HEK293 (cell line): Measurements from ENCODE around the gene SRR.

Source experiments
- KLF1 ChIP-seq: fragments of 450-650 bp; formaldehyde crosslinking; IDR thresholded peaks from 2 replicates; pipeline ENCODE4 v1.5.1; 2016; ENCODE audit warnings: missing biosample characterization, missing genetic modification characterization
- KLF17 ChIP-seq: fragments of 450-650 bp; formaldehyde crosslinking; IDR thresholded peaks from 2 replicates; pipeline ENCODE4 v1.5.1; 2016; ENCODE audit warnings: missing biosample characterization, missing genetic modification characterization
- KLF9 ChIP-seq: fragments of 450-650 bp; formaldehyde crosslinking; IDR thresholded peaks from 2 replicates; pipeline ENCODE4 v1.5.1; 2016; ENCODE audit warnings: missing biosample characterization, missing genetic modification characterization, low read depth
- SP3 ChIP-seq: fragments of 450-650 bp; formaldehyde crosslinking; IDR thresholded peaks from 2 replicates; pipeline ENCODE4 v1.5.1; 2016; ENCODE audit warnings: missing biosample characterization, missing genetic modification characterization
- WT1 ChIP-seq: fragments of 450-650 bp; formaldehyde crosslinking; IDR thresholded peaks from 2 replicates; pipeline ENCODE4 v1.5.1; 2016; ENCODE audit warnings: missing biosample characterization, missing genetic modification characterization
- ZBTB17 ChIP-seq: fragments of 450-650 bp; formaldehyde crosslinking; IDR thresholded peaks from 2 replicates; pipeline ENCODE4 v1.5.1; 2016; ENCODE audit warnings: missing biosample characterization, missing genetic modification characterization
- ZFP3 ChIP-seq: fragments of 450-650 bp; formaldehyde crosslinking; IDR thresholded peaks from 2 replicates; pipeline ENCODE4 v1.5.1; 2016; ENCODE audit warnings: low read depth, missing biosample characterization, missing genetic modification characterization
- ZFP41 ChIP-seq: fragments of 450-650 bp; formaldehyde crosslinking; IDR thresholded peaks from 2 replicates; pipeline ENCODE4 v1.5.1; 2016; ENCODE audit warnings: missing biosample characterization, missing genetic modification characterization, borderline replicate concordance
- ZNF148 ChIP-seq: fragments of 450-650 bp; formaldehyde crosslinking; IDR thresholded peaks from 2 replicates; pipeline ENCODE4 v1.5.0; 2017; ENCODE audit warnings: missing biosample characterization, missing genetic modification characterization, borderline replicate concordance
- ZNF214 ChIP-seq: fragments of 450-650 bp; formaldehyde crosslinking; IDR thresholded peaks from 2 replicates; pipeline ENCODE4 v1.5.1; 2017; ENCODE audit warnings: missing biosample characterization, mild to moderate bottlenecking, missing genetic modification characterization, borderline replicate concordance
- ZNF24 ChIP-seq: fragments of 450-650 bp; formaldehyde crosslinking; IDR thresholded peaks from 2 replicates; pipeline ENCODE4 v1.5.1; 2016; ENCODE audit warnings: missing biosample characterization, missing genetic modification characterization
- ZNF274 ChIP-seq, 2 experiments: fragments of 200-500 bp in 1 of 2; fragments of 450-650 bp in 1 of 2; sonication (Bioruptor generic) in 1 of 2; formaldehyde crosslinking in 1 of 2; IDR thresholded peaks; 2 replicates each; pipeline versions ENCODE4 v1.5.1 to v1.6.1; 2014 to 2016; ENCODE audit warnings: borderline replicate concordance in 1 of 2, inconsistent platforms in 1 of 2, low read length in 1 of 2, missing biosample characterization in 1 of 2, missing genetic modification characterization in 1 of 2
- ZNF280D ChIP-seq: fragments of 450-650 bp; formaldehyde crosslinking; IDR thresholded peaks from 2 replicates; pipeline ENCODE4 v1.5.1; 2016; ENCODE audit warnings: missing biosample characterization, missing genetic modification characterization
- ZNF311 ChIP-seq: fragments of 450-650 bp; formaldehyde crosslinking; IDR thresholded peaks from 2 replicates; pipeline ENCODE4 v1.5.1; 2017; ENCODE audit warnings: missing biosample characterization, missing genetic modification characterization, borderline replicate concordance
- ZNF37A ChIP-seq: fragments of 450-650 bp; IDR thresholded peaks from 2 replicates; pipeline ENCODE4 v1.5.1; 2018; ENCODE audit warnings: missing biosample characterization, missing genetic modification characterization
- ZNF398 ChIP-seq: fragments of 450-650 bp; formaldehyde crosslinking; IDR thresholded peaks from 2 replicates; pipeline ENCODE4 v1.5.1; 2017; ENCODE audit warnings: missing biosample characterization, missing genetic modification characterization
- ZNF510 ChIP-seq: fragments of 450-650 bp; formaldehyde crosslinking; IDR thresholded peaks from 2 replicates; pipeline ENCODE4 v1.5.1; 2018; ENCODE audit warnings: mild to moderate bottlenecking, missing genetic modification characterization, missing biosample characterization; ENCODE audit not compliant: insufficient replicate concordance
- ZNF518A ChIP-seq: fragments of 450-650 bp; formaldehyde crosslinking; conservative IDR thresholded peaks from 2 replicates; pipeline ENCODE4 v1.5.1; 2016; ENCODE audit warnings: low read depth, missing biosample characterization, missing genetic modification characterization
- ZNF571 ChIP-seq: fragments of 450-650 bp; formaldehyde crosslinking; IDR thresholded peaks from 2 replicates; pipeline ENCODE4 v1.5.0; 2017; ENCODE audit warnings: missing biosample characterization, missing genetic modification characterization
- ZNF580 ChIP-seq: fragments of 450-650 bp; formaldehyde crosslinking; IDR thresholded peaks from 2 replicates; pipeline ENCODE4 v1.5.1; 2016; ENCODE audit warnings: missing biosample characterization, missing genetic modification characterization
- ZNF585B ChIP-seq: fragments of 450-650 bp; formaldehyde crosslinking; IDR thresholded peaks from 2 replicates; pipeline ENCODE4 v1.5.1; 2016; ENCODE audit warnings: missing biosample characterization, missing genetic modification characterization
- ZNF660 ChIP-seq: fragments of 450-650 bp; IDR thresholded peaks from 2 replicates; pipeline ENCODE4 v1.5.1; 2018; ENCODE audit warnings: missing biosample characterization, mild to moderate bottlenecking, missing genetic modification characterization
- ZNF707 ChIP-seq: fragments of 450-650 bp; formaldehyde crosslinking; IDR thresholded peaks from 2 replicates; pipeline ENCODE4 v1.5.1; 2016; ENCODE audit warnings: missing biosample characterization, missing genetic modification characterization
- ZSCAN30 ChIP-seq: fragments of 450-650 bp; IDR thresholded peaks from 2 replicates; pipeline ENCODE4 v1.5.1; 2018; ENCODE audit warnings: missing biosample characterization, mild to moderate bottlenecking, missing genetic modification characterization, moderate library complexity

Gene SRR

GRCh38 chr17:2282297-2282873 is 21.4 kb upstream of the SRR start (continued):
- no peak for TF ChIP-seq KLF9
- 0 out of 2 replicates have a peak, but pooled peaks have one; percentile 65 for TF ChIP-seq ZNF660 (tag by site-specific recombination)
- TF ChIP-seq SP3 (tag by site-specific recombination) = no peak
- no peak for TF ChIP-seq ZNF148 (tag by site-specific recombination)
- TF ChIP-seq ZNF518A (tag by site-specific recombination) = no peak
- TF ChIP-seq ZNF24 = no peak
- no peak for TF ChIP-seq ZFP3 (tag by site-specific recombination)
- TF ChIP-seq KLF1 (tag by site-specific recombination) = no peak
- TF ChIP-seq ZSCAN30 (tag by site-specific recombination) = no peak
- TF ChIP-seq ZNF398 = no peak
- no peak for TF ChIP-seq ZNF37A (tag by site-specific recombination)
- no peak for TF ChIP-seq ZNF707 (tag by site-specific recombination)
- TF ChIP-seq ZNF214 (tag by site-specific recombination) = no peak
- no peak for TF ChIP-seq ZFP41
- TF ChIP-seq ZNF311 (tag by site-specific recombination) = no peak
- TF ChIP-seq ZNF280D (tag by site-specific recombination) = no peak
- no peak for TF ChIP-seq ZNF510
- no peak for TF ChIP-seq ZNF585B
- peak; percentile 98 for TF ChIP-seq ZBTB17
- TF ChIP-seq ZNF274 (IDR thresholded peaks at IDR 0.05; ENCODE audit: low read length) = no peak
- no peak for TF ChIP-seq ZNF274 (tag by site-specific recombination; IDR thresholded peaks at IDR 0.05; ENCODE audit: borderline replicate concordance)
- TF ChIP-seq WT1 (tag by site-specific recombination) = no peak
- TF ChIP-seq ZNF580 (tag by site-specific recombination) = no peak
- no peak for TF ChIP-seq ZNF571 (tag by site-specific recombination)
- no peak for TF ChIP-seq KLF17
